T-helper 9 cell (primary cell): ENCODE data around the gene CNOT3.
"Not testable (repeated sequence)": the region's sequence is repeated elsewhere in the genome, so short reads cannot be mapped to it uniquely, and the experiment has no call there.

Experiments used
- DNase-seq: peaks from one replicate; pipeline ENCODE4 v3.0.0-alpha.2; 2020

Gene CNOT3

DNA sequence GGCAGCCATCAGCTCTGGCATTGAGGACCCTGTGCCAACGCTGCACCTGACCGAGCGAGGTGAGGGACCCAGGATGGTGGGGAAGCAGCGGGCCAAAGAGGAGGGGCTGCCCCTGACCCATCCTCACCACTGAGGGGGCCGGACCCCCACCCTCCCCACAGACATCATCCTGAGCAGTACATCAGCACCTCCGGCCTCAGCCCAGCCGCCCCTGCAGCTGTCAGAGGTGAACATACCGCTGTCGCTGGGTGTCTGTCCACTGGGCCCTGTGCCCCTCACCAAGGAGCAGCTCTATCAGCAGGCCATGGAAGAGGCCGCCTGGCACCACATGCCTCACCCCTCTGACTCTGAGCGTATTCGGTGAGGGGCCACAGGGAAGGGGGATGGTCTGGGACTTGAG, 14.7 kb downstream of the CNOT3 start:
- no peak for DNase-seq

DNA sequence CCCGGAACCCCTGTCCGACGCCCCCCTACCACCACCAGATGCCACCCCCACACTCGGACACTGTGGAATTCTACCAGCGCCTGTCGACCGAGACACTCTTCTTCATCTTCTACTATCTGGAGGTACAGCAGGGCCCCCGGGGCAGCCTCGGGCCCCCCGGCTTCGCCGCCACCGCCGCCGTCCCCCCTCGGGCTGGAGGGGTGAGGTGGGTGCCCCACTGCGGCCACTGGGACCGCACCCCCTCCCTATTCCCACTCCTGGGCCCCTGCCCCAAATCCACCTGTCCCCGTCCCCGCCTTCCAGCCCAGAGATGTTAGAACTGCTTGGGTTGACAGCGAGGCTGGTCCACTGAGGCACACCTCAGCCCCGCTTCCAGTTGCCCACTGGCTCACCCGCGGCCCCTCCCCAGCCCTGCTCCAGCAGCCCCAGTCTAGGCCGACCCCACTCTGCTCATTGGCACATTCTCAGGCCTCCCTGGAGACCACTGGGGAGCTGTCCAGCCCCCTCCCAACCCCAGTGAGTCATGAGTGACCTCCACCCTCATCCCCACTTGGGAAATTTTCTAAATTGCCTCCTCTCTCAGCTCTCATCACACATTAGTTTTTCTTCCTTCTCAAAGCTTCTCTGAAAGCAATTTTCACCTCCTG, 15.4 kb downstream of the CNOT3 start:
- DNase-seq, result no peak

DNA sequence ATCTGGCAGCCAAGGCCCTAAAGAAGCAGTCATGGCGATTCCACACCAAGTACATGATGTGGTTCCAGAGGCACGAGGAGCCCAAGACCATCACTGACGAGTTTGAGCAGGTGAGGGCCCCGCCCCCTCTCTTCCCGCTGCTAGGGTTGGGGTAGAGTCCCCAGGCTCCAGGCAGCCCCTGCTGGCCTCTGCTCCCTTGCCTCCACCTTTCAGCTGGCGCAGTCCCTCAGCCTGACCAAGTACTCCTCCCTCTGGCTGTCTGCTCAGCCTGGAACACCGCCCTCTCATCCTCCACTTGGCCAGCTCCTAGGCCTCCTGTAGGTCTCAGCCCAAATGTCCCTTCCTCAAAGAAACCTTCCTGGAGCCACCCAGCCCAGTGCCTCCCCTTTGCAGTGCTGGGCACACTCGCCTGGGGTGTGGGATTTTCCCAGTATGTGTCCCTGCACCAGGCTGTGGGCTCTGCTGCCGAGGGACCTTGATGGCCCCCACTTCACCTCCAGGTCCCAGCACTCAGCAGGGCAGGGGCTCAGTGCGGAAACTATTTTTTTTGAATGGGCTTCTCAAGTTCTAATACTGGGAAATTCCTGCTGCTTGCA, 16.3 kb downstream of the CNOT3 start:
- no peak for DNase-seq

DNA sequence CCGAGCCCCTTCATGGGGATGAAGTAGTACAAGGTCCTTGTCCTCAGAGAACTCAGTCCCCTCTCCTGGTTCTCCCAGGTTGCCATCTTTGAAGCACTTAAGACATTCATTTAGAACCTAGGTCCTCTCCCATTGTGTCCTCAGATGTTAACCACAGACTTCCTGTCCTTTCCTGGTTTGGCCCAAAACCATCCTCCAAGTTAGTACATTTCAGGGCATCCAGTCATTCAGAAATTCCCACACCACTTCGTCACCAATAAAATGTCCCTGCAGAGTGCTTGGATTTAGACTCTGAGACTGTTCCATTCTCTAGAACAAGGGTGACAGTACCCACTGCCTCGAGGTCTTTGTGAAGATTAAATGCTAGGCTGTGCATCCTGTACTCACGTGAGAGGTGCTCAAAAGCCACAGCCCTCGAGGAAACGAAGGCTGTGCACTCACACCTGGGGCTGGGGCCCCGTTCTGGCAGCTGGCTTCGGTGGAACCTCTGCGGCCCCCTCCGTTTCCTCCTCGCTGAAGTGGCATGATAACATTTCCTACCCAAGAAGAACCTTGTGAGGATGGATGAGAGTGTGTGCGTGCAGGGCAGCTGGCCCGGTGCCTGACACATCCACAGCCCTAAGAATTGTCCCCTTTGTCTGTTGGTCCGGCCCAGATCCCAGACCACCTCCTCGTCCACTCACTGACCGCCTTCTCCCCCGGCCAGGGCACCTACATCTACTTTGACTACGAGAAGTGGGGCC, 17.2 kb downstream of the CNOT3 start:
- no peak for DNase-seq

GRCh38 chr19:54155694-54156093, 18.1 kb downstream of the CNOT3 start:
- no peak for DNase-seq

- no peak for DNase-seq
Measured at GRCh38 chr19:54156490-54156889, 18.9 kb downstream of the CNOT3 start.

DNA sequence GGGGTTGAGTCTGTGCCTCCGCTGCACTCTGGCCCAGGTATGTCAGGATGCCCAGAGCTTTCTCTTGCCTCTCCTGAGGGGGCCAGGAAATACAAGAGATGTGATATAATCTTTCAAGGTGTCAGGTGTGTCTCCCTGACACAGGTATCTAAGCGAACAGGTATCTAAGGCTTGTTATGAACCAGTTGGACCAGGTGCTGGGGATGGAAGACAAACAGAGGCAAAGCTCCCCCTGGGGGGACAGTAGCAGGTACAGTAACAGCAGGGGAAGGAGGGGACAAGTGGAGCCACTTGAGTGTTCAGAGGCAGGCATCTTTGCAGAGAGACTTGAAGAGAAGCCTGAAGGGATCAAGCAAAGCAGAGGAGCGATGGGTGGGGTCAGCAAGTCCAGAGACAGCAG, 19.4 kb downstream of the CNOT3 start:
- no peak for DNase-seq

DNA sequence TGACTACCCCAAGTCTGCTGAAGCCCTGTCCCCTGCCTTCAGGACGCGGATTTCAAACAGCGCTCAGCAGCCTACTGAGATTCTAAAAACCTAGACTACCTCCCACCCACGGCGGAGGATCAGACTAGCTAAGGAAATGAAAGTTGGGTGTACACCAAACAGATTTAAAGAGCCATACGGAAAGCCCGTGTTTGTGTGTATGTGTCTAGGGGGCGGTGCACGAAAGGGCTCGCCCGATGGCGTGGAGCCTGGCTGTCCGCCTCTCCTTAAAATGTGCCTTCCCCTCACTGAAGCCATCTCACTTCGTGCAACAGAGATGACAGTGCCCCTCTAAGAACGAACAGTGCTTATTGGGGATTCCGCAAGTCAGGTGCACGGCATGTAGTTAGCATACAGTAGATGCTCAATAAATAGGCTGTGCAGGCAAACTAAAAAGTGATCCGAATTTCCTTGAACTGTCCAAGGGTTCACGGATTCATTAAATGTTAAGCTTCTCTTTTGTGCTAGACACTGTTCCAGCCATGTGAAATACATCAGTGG, 21.3 kb downstream of the CNOT3 start:
- DNase-seq, result no peak

- DNase-seq, result peak; percentile 94
Measured at GRCh38 chr19:54159352-54160181, 22.0 kb downstream of the CNOT3 start, which contains the start of gene LENG1. Gene LENG1, minus strand, starts transcription at chr19:54159721. Its CDS starts 26 bp downstream, at chr19:54159695.

DNA sequence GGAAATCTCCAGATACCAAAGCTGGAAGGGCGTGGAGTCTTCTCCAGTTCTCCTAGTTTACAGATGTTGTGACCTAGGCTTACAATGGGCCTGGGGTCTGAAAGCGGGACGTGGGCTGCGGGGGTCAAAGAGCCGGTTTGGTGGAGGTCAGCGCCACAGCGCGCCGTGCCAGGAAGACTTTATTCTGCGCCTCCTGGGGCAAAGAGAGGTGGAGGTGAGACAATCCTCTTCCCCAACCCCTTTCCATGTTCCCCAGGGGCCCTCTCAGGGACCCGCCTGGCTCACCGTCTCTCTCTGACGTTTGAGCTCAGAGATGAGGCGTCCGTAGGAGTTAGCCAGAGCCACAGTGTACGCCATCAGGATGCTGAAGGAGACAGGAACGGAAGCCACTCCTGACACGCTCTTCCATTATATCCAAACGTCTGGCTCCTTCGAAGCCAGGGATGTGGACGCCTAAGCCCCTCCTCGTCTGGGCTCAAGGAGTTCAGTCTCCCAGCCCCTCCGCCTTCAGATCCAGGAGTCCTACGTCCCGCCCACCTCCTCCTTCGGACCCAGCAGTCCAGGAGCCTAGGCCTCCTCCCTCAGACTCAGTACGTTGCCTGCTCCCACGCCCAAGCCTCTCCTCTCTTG, 22.7 kb downstream of the CNOT3 start:
- DNase-seq, result no peak

- DNase-seq, result no peak
Measured at GRCh38 chr19:54160854-54161253, 23.3 kb downstream of the CNOT3 start.

DNA sequence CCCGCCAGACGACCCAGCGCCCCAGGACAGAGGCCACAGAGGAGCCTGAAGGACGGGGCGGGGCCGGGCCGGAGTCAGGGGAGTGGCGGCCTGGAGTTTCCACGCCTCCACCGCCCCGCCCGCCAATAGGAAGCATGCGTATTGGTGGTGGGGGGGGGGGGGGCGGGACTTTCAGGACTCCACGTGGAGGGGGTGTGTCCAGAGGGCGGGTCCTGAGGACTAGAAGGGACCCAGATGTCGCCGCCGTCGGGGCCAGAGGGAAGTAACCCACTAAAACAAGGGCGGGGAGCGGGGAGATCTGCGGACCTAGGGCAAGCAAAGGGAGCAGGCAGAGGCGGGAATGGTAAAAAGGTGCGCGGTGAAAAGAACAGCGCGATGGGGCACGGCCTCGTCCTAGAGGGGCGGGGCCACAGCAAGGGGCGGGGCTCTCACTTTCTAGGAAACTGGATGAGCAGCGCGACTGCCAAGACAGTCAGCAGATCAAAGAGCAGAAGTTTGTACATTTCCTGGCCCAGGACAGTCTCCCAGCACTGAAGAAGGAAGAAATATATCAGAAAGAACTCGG, 24.8 kb downstream of the CNOT3 start:
- peak; percentile 71 for DNase-seq

GRCh38 chr19:54162884-54163283, 25.3 kb downstream of the CNOT3 start:
- DNase-seq, result no peak

DNA sequence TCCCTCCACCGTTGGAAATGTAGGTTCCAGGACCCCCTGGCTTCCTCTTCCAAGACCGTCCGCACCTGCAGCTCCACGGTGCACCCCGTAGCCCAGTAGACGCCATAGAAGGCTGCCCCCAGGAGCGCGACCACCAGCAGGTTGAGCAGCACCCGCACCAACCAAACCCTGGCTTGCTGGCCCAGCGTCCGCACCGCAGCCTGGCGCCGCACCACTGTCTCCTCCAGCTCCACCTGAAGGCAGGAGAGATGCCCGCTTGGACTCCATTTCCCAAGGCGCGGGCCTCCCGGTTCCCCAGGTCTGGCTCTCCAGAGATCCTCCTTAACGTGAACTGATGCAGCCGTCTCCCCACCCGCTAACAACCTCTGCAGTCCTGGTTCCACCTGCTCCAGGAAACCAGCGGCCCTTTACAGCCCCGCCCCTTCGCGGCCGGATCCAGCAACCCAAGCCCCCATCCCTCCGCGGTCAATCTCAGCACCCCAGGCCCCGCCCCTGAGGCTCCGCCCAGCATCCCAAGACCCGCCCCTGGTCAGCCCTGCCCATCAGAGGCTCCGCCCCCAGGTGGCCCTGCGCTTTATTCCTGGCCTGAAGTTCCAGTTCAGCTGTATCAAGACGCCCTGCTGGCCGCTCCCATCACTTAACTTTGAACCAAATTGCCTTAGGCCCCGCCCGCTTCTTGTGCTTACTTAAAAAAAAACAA, 27.0 kb downstream of the CNOT3 start:
- DNase-seq, result peak; percentile 58

DNA sequence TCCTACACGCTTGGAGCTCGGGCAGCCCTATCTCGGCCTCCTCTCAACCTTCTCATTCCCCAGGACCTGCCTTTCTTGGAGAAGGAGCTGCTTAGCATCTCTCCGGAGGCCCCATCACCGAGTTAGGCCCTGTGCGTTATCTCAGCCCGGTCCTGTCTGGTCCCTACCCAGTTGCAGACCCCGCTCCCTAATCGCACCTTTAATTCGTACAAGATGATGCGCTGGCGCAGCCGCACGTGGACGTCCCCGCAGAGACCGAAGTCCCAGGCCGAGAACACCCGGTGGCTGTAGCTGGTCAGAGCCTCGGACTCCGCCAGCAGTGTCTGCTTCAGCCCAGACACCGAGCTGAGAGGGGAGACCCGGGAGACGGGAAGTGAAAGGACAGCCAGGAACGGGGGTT, 27.7 kb downstream of the CNOT3 start:
- DNase-seq, result no peak

GRCh38 chr19:54168174-54168917, 30.8 kb downstream of the CNOT3 start:
- DNase-seq, result peak; percentile 96

- no peak for DNase-seq
Measured at GRCh38 chr19:54169149-54169740, 31.7 kb downstream of the CNOT3 start.

DNA sequence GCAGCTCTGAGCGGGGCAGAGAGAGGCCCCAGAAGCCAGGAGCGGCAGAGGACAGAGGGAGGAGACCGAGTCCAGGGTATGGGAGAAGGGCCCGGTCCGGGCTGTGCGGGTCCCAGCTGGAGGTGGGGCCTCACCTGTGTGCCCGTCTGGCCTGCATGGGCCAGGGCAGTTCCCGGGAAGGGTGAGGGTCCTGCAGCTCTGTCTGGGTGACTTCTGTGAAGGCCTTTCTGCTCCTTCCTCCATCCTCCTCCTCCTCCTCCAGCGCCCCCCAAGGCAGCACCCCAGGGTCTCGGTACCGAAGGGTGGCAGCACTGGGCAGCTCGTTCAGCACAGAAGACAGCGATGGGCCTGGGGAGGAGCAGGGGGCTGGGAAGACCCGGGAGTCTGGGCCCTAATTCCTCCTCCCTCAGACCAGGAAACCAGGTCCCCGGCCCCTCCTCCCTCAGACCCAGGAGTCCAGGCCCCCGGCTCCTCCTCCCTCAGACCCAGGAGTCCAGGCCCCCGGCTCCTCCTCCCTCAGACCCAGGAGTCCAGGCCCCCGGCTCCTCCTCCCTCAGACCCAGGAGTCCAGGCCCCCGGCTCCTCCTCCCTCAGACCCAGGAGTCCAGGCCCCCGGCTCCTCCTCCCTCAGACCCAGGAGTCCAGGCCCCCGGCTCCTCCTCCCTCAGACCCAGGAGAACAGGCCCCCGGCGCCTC, 34.3 kb downstream of the CNOT3 start:
- not testable (repeated sequence) for DNase-seq
